ENCODE data around the gene POMT1.

POMT1 gene

GRCh38 chr9:131474711-131475110 is 28.0 kb upstream of the POMT1 start (continued):
- no peak for TF ChIP-seq ZNF140 (tag by site-specific recombination; IDR thresholded peaks at IDR 0.05)
- TF ChIP-seq ZNF514 (tag by site-specific recombination; IDR thresholded peaks at IDR 0.05), result no peak
- TF ChIP-seq ZNF626 (tag by site-specific recombination; IDR thresholded peaks at IDR 0.05), result no peak
- TF ChIP-seq ZBTB8A (tag by site-specific recombination; IDR thresholded peaks at IDR 0.05), result no peak

GRCh38 chr9:131475111-131475955 is 27.4 kb upstream of the POMT1 start:
- Histone ChIP-seq H3K27ac (ENCODE audit: extremely low read depth, low read depth, low read length) (no peak overlapping the region), H3K4me3 (ENCODE audit: low read depth, low read length) (no peak overlapping the region), H3K4me1 (ENCODE audit: control insufficient read depth, insufficient read depth, low read length) (no peaks in the 10 kb centered on the region), H3K9me3 (ENCODE audit: control insufficient read depth, insufficient read depth, low read depth, low read length) (no peaks in the 10 kb centered on the region), H3K36me3 (ENCODE audit: control insufficient read depth in 2 of 2, insufficient read depth in 1 of 2, low read length in 2 of 2) (peaks cover 27 to 97% of the 10 kb centered on the region in 2 experiments)
- POLR2A ChIA-PET, result no interaction called here
- CTCF ChIA-PET, result interaction anchor here (0.7 to 1.2 kb wide), 4 partner anchors 8 to 125 kb away, joined by 3 to 5 read pairs (median 4); no protein-coding TSS in a partner anchor
- TF ChIP-seq ZNF585B (tag by site-specific recombination; IDR thresholded peaks at IDR 0.05) (no peak), ZNF394 (tag by site-specific recombination; IDR thresholded peaks at IDR 0.05; ENCODE audit: borderline replicate concordance) (no peak), OSR2 (tag by site-specific recombination; IDR thresholded peaks at IDR 0.05) (no peak), ZNF600 (tag by site-specific recombination; IDR thresholded peaks at IDR 0.05) (peak; percentile 51; the same call in 1 of the 2 replicates), KLF16 (tag by site-specific recombination; IDR thresholded peaks at IDR 0.05) (no peak)
- TF ChIP-seq, protein P1, sequence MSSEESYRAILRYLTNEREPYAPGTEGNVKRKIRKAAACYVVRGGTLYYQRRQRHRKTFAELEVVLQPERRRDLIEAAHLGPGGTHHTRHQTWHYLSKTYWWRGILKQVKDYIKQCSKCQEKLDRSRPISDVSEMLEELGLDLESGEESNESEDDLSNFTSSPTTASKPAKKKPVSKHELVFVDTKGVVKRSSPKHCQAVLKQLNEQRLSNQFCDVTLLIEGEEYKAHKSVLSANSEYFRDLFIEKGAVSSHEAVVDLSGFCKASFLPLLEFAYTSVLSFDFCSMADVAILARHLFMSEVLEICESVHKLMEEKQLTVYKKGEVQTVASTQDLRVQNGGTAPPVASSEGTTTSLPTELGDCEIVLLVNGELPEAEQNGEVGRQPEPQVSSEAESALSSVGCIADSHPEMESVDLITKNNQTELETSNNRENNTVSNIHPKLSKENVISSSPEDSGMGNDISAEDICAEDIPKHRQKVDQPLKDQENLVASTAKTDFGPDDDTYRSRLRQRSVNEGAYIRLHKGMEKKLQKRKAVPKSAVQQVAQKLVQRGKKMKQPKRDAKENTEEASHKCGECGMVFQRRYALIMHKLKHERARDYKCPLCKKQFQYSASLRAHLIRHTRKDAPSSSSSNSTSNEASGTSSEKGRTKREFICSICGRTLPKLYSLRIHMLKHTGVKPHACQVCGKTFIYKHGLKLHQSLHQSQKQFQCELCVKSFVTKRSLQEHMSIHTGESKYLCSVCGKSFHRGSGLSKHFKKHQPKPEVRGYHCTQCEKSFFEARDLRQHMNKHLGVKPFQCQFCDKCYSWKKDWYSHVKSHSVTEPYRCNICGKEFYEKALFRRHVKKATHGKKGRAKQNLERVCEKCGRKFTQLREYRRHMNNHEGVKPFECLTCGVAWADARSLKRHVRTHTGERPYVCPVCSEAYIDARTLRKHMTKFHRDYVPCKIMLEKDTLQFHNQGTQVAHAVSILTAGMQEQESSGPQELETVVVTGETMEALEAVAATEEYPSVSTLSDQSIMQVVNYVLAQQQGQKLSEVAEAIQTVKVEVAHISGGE (tag by site-specific recombination; conservative IDR thresholded peaks at IDR 0.05; ENCODE audit: low read depth), result no peak

GRCh38 chr9:131475956-131476776 is 26.6 kb upstream of the POMT1 start:
- Histone ChIP-seq H3K36me3 (ENCODE audit: control insufficient read depth in 2 of 2, insufficient read depth in 1 of 2, low read length in 2 of 2) (peaks cover 32 to 95% of the 10 kb centered on the region in 2 experiments), H3K4me1 (ENCODE audit: control insufficient read depth, insufficient read depth, low read length) (no peaks in the 10 kb centered on the region), H3K27ac (ENCODE audit: extremely low read depth, low read depth, low read length) (no peak overlapping the region), H3K9me3 (ENCODE audit: control insufficient read depth, insufficient read depth, low read depth, low read length) (no peaks in the 10 kb centered on the region), H3K4me3 (ENCODE audit: low read depth, low read length) (no peak overlapping the region)
- ChIA-PET CTCF (interaction anchor here (0.5 to 2.8 kb wide), 8 partner anchors 9 to 1675 kb away, joined by 3 to 12 read pairs (median 3); no protein-coding TSS in a partner anchor), POLR2A (no interaction called here)
- no peak for TF ChIP-seq ZNF302 (tag by site-specific recombination; IDR thresholded peaks at IDR 0.05; ENCODE audit: low read depth)
- peak; percentile 8; the same call in 1 of the 2 replicates for TF ChIP-seq ZNF600 (tag by site-specific recombination; IDR thresholded peaks at IDR 0.05)

DNA sequence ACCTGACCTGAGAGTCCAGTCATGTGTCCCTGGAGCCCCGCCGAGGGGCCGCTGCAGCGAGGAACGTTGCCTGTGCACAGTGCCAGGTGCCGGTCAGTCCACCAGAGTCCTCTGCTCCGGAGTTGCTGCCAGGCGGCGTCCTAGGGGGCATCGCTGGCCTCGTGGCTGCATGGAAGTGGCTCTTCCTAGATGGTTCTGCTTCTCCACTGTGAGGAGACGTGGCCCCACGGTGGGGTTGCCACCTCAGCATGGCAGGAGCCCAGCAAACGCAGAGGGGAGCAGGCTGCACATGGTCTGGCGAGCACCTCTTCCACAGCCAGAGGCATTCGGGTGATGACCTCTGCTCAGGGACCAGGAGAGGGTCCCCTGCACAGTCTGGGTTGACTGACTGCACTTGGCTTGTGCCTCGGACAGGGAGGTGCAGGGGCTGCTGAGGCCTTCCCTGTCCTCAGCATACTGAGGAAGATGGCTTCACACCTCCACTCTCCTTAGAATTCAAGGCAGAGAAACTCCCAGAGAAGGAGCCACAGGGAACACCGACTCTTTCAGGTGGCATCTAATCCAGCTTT is 25.9 kb upstream of the POMT1 start:
- ChIA-PET POLR2A (no interaction called here), CTCF (interaction anchor here (1.1 to 2.8 kb wide), 9 partner anchors 9 to 110 kb away, joined by 3 to 12 read pairs (median 5); no protein-coding TSS in a partner anchor)
- Histone ChIP-seq H3K36me3 (ENCODE audit: control insufficient read depth in 2 of 2, insufficient read depth in 1 of 2, low read length in 2 of 2) (peaks cover 32 to 95% of the 10 kb centered on the region in 2 experiments), H3K4me1 (ENCODE audit: control insufficient read depth, insufficient read depth, low read length) (no peaks in the 10 kb centered on the region), H3K27ac (ENCODE audit: extremely low read depth, low read depth, low read length) (no peak overlapping the region), H3K9me3 (ENCODE audit: control insufficient read depth, insufficient read depth, low read depth, low read length) (no peaks in the 10 kb centered on the region), H3K4me3 (ENCODE audit: low read depth, low read length) (no peak overlapping the region)
- no peak for TF ChIP-seq ZNF121 (tag by site-specific recombination; IDR thresholded peaks at IDR 0.05)
- TF ChIP-seq, protein P2, sequence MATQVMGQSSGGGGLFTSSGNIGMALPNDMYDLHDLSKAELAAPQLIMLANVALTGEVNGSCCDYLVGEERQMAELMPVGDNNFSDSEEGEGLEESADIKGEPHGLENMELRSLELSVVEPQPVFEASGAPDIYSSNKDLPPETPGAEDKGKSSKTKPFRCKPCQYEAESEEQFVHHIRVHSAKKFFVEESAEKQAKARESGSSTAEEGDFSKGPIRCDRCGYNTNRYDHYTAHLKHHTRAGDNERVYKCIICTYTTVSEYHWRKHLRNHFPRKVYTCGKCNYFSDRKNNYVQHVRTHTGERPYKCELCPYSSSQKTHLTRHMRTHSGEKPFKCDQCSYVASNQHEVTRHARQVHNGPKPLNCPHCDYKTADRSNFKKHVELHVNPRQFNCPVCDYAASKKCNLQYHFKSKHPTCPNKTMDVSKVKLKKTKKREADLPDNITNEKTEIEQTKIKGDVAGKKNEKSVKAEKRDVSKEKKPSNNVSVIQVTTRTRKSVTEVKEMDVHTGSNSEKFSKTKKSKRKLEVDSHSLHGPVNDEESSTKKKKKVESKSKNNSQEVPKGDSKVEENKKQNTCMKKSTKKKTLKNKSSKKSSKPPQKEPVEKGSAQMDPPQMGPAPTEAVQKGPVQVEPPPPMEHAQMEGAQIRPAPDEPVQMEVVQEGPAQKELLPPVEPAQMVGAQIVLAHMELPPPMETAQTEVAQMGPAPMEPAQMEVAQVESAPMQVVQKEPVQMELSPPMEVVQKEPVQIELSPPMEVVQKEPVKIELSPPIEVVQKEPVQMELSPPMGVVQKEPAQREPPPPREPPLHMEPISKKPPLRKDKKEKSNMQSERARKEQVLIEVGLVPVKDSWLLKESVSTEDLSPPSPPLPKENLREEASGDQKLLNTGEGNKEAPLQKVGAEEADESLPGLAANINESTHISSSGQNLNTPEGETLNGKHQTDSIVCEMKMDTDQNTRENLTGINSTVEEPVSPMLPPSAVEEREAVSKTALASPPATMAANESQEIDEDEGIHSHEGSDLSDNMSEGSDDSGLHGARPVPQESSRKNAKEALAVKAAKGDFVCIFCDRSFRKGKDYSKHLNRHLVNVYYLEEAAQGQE (tag by site-specific recombination; IDR thresholded peaks at IDR 0.05), result 0 out of 2 replicates have a peak, but pooled peaks have one; percentile 42
- TF ChIP-seq ZNF548 (tag by site-specific recombination; IDR thresholded peaks at IDR 0.05), result no peak
